Neural cell (in vitro differentiated cells): ENCODE measurements around the gene LRRC39.

Experiments
- EP300 ChIP-seq: fragments of 450-650 bp; conservative IDR thresholded peaks from 2 replicates; pipeline ENCODE4 v1.6.1; 2014; ENCODE audit warnings: antibody characterized with exemption, mild to moderate bottlenecking, moderate library complexity; ENCODE audit not compliant: poor library complexity, severe bottlenecking
- EZH2 ChIP-seq: fragments of 200-600, 300-800 bp; shearing (Covaris generic), sonication (generic); IDR thresholded peaks from 2 replicates; pipeline ENCODE4 v1.6.1; 2014; ENCODE audit warnings: antibody characterized with exemption, low read length, borderline replicate concordance, mild to moderate bottlenecking; ENCODE audit not compliant: insufficient read depth, poor library complexity, severe bottlenecking
- TF ChIP-seq, protein P1 (sequence below): fragments of 450-650 bp; IDR thresholded peaks from 2 replicates; pipeline ENCODE4 v1.5.1; 2014; ENCODE audit warnings: antibody characterized with exemption, mild to moderate bottlenecking, moderate library complexity; ENCODE audit not compliant: poor library complexity, severe bottlenecking

DNA sequence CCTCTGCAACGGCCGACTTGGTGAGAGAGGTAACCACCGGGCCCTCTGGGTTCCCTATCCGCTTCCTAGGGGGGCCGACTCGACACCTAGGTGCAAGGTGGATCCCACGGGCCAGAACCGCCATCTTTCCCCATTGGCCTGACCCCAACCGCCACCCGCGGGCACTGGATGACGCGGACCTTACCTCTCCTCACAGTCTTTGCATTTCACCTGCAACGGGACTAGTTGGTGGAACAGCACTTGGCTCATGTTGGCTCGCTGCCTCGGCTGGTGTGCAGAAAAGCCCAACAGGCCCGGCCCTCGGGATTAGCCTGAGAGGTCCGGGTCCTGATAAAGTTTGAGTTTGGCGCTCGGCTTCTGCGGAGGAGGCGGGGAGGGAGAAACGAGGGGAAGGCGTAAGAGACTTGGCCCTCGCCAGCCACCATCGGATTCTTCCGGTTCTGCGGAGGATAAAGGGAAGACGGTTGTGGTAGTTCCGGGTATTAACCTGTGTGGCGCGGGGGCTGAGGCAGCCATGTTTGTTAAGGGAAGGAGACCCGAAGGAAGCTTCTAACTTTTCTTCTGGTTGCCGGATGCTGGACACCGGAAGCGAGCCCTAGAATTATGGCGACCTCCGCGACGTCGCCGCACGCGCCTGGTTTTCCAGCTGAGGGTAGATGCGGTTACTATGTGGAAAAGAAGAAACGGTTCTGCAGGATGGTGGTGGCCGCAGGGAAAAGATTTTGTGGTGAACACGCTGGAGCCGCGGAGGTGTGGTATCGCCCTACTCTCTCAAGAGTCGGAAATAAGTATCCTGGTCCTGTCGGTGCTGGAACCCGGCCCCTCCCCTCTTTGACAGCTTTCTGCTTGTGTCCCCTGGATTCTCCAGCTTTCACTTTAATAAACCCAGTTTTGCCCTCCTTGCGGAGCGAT, 45.2 kb downstream of the LRRC39 start, which contains the start of the genes SASS6 and TRMT13:
- no peak for TF ChIP-seq EZH2
- TF ChIP-seq, protein P1, sequence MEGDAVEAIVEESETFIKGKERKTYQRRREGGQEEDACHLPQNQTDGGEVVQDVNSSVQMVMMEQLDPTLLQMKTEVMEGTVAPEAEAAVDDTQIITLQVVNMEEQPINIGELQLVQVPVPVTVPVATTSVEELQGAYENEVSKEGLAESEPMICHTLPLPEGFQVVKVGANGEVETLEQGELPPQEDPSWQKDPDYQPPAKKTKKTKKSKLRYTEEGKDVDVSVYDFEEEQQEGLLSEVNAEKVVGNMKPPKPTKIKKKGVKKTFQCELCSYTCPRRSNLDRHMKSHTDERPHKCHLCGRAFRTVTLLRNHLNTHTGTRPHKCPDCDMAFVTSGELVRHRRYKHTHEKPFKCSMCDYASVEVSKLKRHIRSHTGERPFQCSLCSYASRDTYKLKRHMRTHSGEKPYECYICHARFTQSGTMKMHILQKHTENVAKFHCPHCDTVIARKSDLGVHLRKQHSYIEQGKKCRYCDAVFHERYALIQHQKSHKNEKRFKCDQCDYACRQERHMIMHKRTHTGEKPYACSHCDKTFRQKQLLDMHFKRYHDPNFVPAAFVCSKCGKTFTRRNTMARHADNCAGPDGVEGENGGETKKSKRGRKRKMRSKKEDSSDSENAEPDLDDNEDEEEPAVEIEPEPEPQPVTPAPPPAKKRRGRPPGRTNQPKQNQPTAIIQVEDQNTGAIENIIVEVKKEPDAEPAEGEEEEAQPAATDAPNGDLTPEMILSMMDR: no peak
- TF ChIP-seq EP300: peak; percentile 59
